GM10266 (cell line): ENCODE measurements around the gene ANKDD1A.

Experiments
- DNase-seq: peaks from one replicate; pipeline ENCODE4 v3.0.0; 2012; ENCODE audit errors: extremely low spot score
- CTCF ChIP-seq: IDR thresholded peaks from 2 replicates; pipeline ENCODE4 v1.5.1; 2012; ENCODE audit warnings: mild to moderate bottlenecking, low read depth; ENCODE audit not compliant: control insufficient read depth, insufficient read depth; ENCODE audit errors: missing control alignments

ANKDD1A gene

DNA sequence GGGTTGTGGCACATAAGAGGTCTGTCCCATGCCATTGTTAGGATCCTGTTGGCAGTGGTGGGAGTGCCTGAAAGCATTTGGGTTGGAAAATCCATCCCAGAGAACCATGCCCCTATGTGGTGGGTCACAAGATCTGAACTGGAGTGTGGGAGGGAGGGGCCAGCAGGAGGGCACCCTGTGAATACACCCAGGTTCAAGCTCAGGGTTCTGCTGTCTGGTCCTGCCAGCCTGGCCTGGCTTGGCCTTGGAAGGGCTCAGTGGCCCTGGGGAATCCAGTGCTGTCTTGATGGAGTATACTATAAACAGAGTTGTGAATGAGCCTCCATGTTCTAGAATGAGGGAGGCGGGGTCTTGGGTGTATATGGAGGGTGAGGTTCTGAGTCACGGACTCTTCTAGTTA lies 11.8 kb downstream of the ANKDD1A start:
- no peak for TF ChIP-seq CTCF

GRCh38 chr15:64925335-64926330 lies 13.9 kb downstream of the ANKDD1A start:
- TF ChIP-seq CTCF: no peak
- no peak for DNase-seq

More for the DNA sequence above, 11.8 kb downstream of the ANKDD1A start:
- DNase-seq: no peak

DNA sequence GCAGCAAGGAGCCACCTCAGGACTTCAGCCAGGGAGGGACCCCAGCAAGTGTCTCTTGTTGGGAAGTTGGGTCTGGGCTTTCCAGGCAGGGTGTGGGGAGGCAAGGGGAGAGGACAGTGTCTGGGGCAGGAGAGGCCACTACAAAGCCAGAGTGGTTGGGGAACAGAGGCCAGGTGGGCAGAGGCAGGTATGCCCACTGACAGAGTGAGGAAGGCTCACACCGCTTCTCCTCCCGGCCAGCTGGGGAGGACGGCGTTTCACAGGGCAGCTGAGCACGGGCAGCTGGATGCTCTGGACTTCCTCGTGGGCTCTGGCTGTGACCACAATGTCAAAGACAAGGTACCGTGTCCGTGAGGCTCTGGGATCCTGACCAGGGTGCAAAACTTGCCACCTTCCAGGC lies 15.0 kb downstream of the ANKDD1A start:
- no peak for DNase-seq
- no peak for TF ChIP-seq CTCF

DNA sequence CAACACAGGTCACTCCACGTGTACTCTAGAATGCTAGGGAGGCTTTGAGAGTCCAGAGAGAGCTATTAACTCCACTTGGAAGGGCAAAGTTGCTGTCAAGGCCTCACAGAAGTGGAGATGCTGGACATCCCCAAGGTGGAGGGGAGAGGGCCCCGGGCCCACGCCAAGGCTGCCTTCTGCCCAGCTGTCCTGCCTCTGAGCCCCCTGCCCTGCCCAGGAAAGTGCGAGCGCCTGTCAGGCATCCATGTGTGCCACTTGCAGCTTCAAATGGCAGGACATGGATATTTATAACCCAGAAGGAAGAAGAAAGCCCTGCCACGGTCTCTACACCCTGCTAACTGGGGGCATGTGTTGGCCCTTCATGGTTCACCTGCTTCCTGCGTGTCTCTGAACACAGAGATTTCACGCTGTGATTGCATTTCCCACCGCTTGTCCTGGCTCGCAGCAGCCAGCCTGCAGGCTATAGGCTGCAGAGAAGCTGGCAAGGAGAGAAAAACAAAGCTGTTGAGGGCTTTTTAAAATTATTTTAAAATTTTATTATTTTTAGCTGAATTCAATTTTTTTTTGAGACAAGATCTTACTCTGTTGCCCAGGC lies 17.0 kb downstream of the ANKDD1A start:
- TF ChIP-seq CTCF: no peak
- no peak for DNase-seq

DNA sequence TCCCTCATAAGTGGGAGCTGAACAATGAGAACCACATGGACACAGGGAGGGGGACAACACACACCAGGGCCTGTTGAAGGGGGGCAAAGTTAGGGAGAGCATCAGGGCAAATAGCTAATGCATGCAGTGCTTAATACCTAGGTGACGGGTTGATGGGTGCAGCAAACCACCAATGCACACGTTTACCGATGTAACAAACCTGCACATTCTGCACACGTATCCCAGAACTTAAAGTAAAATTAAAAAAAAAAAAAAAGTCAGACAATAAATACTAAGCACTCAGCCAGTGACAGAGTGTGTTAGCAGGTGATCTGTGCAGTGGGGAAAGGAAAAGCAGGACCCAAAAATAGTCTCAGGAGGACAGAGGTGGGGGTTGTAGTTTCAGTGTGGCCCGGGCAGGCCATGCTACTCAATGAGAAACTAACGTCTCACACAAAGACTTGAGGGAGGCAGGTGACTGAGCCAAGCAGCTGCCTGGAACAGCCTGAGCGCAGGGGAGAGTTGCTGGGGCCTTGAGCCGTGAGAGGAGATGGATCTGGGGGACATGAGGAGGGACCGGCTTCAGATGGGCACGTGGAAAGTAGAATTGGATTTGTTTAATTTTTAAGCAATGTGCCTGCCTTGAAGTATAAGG lies 18.4 kb downstream of the ANKDD1A start:
- DNase-seq: peak; percentile 79
- no peak for TF ChIP-seq CTCF

GRCh38 chr15:64930778-64931371 lies 19.2 kb downstream of the ANKDD1A start:
- no peak for DNase-seq

More at GRCh38 chr15:64930778-64931371, 19.2 kb downstream of the ANKDD1A start:
- TF ChIP-seq CTCF: no peak
